ENCODE results near the gene SLC9A3. TPM values are rescaled to one million over a fixed set of nuclear protein-coding genes. Genes with fewer than 3 reads are reported as not detected.

Gene SLC9A3
- total and polyA plus RNA-seq, 2 of the 13 experiments (the other 11 are each of a cell fraction or from before 2014, with no cell fraction given) = 1.5 to 1.8 TPM

DNA sequence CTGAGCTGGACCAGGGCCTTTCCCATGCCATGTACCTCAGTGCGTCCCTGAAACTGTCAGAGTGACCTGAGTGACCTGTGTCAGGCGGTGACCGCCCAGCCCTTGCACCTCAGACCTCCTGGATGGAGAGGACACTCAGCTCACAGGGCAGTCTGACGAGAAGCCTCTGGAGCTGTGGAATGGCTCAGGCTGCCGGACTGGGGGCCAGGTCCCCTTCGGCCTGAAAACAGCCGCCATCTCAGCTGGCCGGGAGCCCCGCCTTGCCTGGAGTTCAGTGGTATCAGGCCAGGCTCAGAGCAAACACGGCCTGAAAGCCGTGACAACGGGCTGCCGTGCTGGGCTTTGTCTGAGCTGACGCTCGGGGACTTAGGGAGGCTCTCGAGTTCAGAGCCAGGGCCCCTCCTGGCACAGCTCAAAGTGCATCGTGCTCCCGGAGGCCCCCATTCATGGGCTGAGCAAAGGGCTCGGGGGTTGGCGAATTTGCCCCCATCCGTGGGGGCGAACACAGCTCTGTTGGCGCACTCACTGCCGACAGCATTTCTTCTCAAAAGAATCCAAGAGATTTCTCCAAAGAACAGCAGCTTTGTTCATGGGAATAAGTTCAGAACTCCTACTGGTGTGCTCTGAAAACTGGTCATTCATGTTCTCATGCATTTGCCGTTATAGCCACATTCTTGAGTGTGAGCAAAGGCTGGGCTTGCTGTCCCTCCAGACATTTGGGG is 8.4 kb upstream of the SLC9A3 start (continued):
- TF ChIP-seq RORA (CRISPR knock-in tag; IDR thresholded peaks at IDR 0.05) (no peak), NBN (conservative IDR thresholded peaks at IDR 0.05) (no peak), SOX13 (IDR thresholded peaks at IDR 0.05) (no peak), SOX13 (CRISPR knock-in tag; conservative IDR thresholded peaks at IDR 0.05 in 1 of 2, IDR thresholded peaks at IDR 0.05 in 1 of 2) (peak in 1 of 2 experiments; percentile 30; a peak in 1 of 4 replicates), ZNF781 (CRISPR knock-in tag; IDR thresholded peaks at IDR 0.05; ENCODE audit: borderline replicate concordance, not compliant biosample characterization) (no peak), HNRNPH1 (optimal IDR thresholded peaks at IDR 0.05; ENCODE audit: low read depth, low read length) (no peak), ZNF7 (CRISPR knock-in tag; IDR thresholded peaks at IDR 0.05) (no peak), WIZ (CRISPR knock-in tag; IDR thresholded peaks at IDR 0.05) (no peak), ZNF558 (CRISPR knock-in tag; IDR thresholded peaks at IDR 0.05; ENCODE audit: borderline replicate concordance) (no peak), ZNF34 (CRISPR knock-in tag; IDR thresholded peaks at IDR 0.05; ENCODE audit: borderline replicate concordance) (no peak), JARID2 (CRISPR knock-in tag; IDR thresholded peaks at IDR 0.05; ENCODE audit: insufficient replicate concordance) (no peak), ZNF782 (CRISPR knock-in tag; IDR thresholded peaks at IDR 0.05; ENCODE audit: borderline replicate concordance) (no peak), ZNF282 (IDR thresholded peaks at IDR 0.05; ENCODE audit: partially characterized antibody) (no peak), HCFC1 (IDR thresholded peaks at IDR 0.05; ENCODE audit: low read depth, low read length) (no peak), POGZ (CRISPR knock-in tag; IDR thresholded peaks at IDR 0.05) (no peak), ZFP36L2 (CRISPR knock-in tag; IDR thresholded peaks at IDR 0.05) (no peak), HNRNPL (IDR thresholded peaks at IDR 0.05; ENCODE audit: low read depth, low read length) (peak; percentile 87), ZNF776 (CRISPR knock-in tag; IDR thresholded peaks at IDR 0.05) (no peak), GATA4 (IDR thresholded peaks at IDR 0.05; ENCODE audit: borderline replicate concordance, low read depth) (no peak), PHF21A (CRISPR knock-in tag; IDR thresholded peaks at IDR 0.05) (peak; percentile 64), ZNF124 (CRISPR knock-in tag; IDR thresholded peaks at IDR 0.05) (no peak)
- TF ChIP-seq, protein P1, sequence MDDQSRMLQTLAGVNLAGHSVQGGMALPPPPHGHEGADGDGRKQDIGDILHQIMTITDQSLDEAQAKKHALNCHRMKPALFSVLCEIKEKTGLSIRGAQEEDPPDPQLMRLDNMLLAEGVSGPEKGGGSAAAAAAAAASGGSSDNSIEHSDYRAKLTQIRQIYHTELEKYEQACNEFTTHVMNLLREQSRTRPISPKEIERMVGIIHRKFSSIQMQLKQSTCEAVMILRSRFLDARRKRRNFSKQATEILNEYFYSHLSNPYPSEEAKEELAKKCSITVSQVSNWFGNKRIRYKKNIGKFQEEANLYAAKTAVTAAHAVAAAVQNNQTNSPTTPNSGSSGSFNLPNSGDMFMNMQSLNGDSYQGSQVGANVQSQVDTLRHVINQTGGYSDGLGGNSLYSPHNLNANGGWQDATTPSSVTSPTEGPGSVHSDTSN (CRISPR knock-in tag; IDR thresholded peaks at IDR 0.05; ENCODE audit: borderline replicate concordance) = no peak
- TF ChIP-seq, protein P2, sequence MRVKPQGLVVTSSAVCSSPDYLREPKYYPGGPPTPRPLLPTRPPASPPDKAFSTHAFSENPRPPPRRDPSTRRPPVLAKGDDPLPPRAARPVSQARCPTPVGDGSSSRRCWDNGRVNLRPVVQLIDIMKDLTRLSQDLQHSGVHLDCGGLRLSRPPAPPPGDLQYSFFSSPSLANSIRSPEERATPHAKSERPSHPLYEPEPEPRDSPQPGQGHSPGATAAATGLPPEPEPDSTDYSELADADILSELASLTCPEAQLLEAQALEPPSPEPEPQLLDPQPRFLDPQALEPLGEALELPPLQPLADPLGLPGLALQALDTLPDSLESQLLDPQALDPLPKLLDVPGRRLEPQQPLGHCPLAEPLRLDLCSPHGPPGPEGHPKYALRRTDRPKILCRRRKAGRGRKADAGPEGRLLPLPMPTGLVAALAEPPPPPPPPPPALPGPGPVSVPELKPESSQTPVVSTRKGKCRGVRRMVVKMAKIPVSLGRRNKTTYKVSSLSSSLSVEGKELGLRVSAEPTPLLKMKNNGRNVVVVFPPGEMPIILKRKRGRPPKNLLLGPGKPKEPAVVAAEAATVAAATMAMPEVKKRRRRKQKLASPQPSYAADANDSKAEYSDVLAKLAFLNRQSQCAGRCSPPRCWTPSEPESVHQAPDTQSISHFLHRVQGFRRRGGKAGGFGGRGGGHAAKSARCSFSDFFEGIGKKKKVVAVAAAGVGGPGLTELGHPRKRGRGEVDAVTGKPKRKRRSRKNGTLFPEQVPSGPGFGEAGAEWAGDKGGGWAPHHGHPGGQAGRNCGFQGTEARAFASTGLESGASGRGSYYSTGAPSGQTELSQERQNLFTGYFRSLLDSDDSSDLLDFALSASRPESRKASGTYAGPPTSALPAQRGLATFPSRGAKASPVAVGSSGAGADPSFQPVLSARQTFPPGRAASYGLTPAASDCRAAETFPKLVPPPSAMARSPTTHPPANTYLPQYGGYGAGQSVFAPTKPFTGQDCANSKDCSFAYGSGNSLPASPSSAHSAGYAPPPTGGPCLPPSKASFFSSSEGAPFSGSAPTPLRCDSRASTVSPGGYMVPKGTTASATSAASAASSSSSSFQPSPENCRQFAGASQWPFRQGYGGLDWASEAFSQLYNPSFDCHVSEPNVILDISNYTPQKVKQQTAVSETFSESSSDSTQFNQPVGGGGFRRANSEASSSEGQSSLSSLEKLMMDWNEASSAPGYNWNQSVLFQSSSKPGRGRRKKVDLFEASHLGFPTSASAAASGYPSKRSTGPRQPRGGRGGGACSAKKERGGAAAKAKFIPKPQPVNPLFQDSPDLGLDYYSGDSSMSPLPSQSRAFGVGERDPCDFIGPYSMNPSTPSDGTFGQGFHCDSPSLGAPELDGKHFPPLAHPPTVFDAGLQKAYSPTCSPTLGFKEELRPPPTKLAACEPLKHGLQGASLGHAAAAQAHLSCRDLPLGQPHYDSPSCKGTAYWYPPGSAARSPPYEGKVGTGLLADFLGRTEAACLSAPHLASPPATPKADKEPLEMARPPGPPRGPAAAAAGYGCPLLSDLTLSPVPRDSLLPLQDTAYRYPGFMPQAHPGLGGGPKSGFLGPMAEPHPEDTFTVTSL (CRISPR knock-in tag; IDR thresholded peaks at IDR 0.05; ENCODE audit: borderline replicate concordance) = no peak
- TF ChIP-seq, protein P3, sequence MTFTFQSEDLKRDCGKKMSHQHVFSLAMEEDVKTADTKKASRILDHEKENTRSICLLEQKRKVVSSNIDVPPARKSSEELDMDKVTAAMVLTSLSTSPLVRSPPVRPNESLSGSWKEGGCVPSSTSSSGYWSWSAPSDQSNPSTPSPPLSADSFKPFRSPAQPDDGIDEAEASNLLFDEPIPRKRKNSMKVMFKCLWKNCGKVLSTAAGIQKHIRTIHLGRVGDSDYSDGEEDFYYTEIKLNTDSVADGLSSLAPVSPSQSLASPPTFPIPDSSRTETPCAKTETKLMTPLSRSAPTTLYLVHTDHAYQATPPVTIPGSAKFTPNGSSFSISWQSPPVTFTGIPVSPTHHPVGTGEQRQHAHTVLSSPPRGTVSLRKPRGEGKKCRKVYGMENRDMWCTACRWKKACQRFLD (CRISPR knock-in tag; IDR thresholded peaks at IDR 0.05; ENCODE audit: borderline replicate concordance) = no peak

Data from HepG2 (cell line).